NCI-H187 (cell line): ENCODE data around the gene CNTFR.
"Not testable (repeated sequence)": the region's sequence is repeated elsewhere in the genome, so short reads cannot be mapped to it uniquely, and the experiment has no call there.

ENCODE experiments used
- DNase-seq, 2 experiments: peaks; one replicate each; lab custom pipeline; 2025; lab: John Stamatoyannopoulos, UW

Gene CNTFR

DNA sequence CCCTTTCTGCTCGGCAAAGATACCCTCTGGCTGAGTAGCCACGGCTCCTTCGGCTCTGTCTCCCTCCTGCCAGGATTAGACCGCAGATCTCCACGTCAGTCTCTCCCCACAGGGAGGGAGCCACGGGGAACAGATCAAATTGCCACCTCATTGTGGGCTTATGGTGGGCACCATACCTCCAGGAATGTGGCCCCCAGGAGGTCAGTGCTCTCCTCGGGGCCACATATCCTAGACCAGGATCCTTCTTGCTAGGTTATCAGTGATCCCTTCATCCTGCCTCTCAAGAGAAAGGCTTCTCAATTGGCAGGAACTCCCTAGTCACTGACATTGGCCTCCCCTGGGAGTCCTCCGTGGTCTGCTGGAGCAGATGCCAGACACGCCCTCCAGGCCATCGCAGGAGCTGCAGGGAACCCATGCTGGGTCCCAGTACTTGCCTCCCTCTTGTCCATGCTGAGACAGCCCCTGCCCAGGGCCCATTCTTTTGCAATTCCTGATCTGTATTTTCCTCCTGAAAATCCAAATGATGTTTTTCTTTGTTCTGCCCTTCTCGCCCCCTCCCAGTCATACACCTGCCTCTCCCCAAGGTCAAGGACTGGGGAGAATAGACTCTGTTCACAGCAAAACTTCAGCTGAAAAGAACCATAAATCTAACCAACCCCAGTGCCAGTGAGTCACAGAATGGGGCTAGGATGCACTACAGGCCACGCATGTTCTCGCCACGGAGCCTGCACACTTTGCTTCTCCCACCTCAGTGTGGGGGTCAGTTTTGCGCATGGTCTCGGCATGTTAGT, 35.1 kb downstream of the CNTFR start:
- DNase-seq, result peak; percentile 34 to 50

DNA sequence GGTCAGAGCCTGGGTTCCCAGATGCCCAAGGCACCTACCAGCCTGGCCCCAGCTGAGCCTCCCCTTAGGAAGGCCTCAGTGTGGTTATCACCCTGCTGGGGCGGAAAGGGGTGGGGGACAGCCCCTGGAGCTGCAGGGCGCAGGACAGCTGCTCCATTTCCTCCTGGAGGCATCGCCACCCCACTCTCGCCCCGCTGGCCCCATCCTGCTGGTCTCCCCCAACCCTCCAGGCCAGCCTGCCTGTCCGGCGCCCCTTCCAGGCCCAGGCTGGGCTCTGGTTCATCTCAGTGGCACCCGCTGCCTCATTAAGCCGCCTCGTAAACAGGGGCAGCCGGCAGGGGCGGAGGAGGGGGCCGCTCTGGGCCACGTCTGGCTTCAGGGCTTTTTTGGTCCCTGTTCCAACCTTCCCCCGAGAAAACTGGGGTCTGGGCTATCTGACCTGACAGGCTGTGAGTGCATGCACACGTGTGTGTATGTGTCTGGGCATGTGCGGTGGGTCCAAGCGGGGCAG, 36.0 kb downstream of the CNTFR start:
- no peak for DNase-seq

DNA sequence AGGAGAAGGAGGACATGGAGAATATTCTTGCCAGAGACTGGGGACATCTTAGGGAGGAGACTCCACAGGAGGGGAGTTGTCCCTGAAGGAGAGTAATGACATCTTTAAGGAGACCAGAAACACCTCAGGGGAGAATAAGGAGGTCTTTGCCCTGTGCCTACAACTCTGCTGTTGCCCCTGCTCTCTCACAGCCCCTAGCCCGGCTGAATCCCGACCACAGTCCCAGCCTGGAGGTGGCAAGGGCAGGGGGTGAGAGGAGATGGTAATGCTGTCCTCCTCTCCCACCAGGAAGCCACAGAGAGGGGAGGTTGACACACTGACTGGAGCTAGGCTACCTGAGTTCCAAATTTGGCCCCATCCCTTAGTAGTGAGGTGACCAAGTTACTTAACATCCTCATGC, 36.5 kb downstream of the CNTFR start:
- no peak for DNase-seq

DNA sequence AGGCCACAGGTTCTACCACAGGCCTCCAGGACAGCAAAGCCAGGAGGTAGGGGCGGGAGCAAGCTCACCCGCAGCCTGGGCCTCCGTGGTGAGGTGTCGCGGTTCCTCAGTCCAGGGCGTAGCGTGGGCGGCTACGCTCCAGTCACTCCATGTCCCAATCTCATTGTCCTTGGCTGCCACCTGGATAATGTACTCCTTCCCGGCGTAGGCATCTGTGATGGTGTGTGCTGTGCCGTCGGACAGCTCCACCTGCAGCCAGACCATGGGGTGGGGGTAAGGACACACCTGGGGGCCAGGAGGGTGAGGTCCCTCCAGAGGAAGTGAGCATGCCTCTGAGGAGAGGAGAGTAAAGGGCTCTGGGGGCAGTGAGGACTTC, 36.9 kb downstream of the CNTFR start:
- no peak for DNase-seq

DNA sequence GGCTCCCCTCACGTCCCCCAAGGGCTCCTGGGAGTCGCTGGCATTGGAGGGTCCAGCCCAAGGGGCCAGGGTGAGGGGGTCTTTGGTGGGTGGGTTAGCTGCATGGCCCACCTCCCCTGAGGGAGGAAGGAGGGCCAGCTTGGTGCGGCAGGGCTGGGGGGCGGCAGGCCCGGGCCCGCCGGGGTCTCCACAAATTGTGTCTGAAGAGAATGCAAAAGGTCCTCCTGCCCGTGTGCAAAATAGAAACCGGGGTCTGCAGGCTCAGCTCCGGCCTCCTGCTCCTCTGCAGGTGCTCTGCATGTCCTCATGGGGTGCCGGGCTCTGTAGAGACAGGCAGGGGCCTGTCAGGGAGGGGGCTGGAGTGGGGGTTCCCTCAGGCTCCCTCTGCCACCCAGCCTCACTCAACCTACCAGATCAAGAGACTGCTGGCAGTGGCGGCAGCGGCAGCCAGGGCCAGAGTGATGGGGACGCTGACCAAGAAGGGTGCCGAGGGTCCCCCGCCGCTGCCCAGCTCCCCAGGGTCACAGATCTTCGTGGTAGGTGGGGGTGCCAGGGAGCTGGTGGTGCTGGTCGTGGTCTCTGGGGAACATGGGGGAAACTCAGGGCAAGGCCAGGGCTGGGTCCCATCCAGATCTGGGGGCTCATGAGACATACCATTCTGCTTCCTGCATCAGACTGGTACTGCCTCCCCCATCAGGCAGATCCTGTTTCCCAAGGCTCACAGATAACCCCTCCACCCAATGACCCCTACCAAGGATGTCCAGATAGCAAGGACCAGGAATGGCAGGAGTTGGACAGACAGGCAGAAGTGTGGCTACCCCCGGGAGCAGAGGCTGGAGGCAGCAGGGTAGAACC, 37.5 kb downstream of the CNTFR start:
- no peak for DNase-seq

DNA sequence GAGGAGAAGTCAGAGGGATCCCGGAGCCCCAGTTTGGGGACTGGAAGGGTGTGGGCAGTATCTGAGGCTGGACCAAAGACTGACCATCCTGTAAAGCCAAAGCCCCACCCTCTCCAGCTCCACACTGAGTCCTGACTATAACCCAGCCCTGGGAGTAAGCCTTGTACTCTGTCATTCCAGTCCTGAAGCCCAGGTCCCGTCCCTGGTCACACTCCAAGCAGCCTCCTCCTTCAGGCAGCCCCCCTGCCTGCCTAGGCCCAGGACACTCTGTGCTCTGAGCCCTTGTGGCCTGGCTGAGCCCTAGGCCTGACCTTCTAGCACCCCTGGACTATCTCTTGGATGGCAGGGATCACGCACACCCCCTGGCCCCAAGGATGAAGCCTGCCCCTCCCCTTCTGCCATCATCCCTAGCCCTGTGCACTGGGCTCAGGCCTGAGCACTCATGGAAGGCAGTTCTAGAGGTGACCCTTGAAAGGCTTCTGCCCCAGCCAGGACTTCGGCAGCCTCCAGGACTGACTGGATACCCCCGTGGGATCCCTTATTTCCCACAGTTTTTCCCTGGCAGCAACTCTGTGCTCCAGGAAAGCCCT, 38.7 kb downstream of the CNTFR start:
- no peak for DNase-seq

DNA sequence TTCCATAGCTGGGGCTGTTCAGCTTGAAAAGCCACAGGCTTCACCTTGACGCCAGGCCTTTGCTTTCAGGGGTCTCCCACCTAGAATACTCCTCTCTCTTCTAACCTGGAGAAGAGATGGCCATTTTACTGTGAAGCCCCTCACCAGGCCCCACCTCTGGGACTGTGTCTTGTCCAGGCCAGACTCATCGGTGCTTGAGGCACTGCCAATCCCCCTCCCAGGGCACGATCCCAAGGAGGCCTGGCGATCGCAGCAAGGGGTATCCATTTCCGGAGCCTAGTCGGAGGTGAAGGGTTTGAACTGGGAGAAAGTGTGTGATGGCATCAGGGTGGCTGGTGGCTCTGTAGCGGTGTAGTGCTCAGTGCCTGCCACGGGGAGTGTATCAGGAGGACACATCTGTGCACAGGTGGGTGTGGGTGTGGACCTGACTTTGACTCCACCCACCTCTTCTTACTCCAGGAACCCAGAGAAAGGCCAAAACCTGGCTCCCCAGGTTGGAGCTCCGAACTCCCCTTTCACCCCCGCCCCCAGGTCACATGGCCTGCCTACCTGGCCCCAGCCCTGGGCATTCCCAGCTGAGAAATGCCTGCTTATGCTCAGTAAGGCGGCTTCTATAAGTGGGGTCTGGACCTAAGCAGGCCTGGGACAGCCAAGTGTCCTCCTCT, 39.4 kb downstream of the CNTFR start:
- DNase-seq, result no peak

DNA sequence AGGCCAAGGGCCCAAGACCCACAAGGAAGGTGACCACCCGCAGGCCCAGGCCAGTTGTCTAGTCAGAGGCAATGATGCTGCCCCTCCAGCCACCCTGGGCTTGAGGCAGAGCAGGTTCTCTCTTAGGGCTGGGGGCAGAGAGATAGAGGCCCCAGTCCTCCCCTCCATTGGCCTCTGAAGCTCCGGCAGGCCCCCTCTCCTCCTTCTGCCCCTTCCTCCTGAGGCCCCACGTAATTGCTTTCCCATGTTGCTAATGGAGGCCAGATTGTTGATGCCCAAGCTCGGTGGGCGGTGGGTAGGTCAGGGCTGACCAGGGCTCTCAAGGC, 40.2 kb downstream of the CNTFR start:
- DNase-seq, result no peak

DNA sequence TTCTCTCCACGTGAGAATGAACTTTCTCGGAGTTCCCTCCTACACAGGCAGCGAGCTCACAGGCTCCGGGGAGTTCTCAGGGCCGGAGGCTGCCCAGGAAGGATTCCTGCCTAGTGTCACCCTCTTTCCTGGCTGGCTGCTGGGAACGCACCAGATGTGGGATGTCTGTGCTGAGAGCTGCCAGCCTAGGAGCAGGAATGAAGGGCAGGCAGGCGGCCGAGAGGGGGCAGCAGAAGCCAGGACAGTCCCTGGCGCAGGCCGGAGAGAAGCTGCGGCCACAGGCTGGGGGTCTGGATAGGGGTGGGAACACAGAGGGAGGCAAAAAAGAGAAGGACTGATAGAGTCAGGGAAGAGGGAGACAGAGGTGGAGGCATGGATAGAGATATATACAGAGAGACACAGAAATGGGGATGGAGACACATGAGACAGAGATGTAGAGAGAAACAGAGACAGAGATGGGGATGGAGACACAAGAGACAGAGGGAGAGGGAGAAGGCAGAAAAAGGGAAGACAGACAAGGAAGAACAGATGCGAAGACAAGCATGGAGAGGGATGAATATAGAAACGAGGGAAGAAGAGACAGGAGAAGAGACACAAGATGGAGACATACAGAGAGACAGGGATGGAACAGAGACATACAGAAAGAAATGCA, 41.4 kb downstream of the CNTFR start:
- no peak for DNase-seq

DNA sequence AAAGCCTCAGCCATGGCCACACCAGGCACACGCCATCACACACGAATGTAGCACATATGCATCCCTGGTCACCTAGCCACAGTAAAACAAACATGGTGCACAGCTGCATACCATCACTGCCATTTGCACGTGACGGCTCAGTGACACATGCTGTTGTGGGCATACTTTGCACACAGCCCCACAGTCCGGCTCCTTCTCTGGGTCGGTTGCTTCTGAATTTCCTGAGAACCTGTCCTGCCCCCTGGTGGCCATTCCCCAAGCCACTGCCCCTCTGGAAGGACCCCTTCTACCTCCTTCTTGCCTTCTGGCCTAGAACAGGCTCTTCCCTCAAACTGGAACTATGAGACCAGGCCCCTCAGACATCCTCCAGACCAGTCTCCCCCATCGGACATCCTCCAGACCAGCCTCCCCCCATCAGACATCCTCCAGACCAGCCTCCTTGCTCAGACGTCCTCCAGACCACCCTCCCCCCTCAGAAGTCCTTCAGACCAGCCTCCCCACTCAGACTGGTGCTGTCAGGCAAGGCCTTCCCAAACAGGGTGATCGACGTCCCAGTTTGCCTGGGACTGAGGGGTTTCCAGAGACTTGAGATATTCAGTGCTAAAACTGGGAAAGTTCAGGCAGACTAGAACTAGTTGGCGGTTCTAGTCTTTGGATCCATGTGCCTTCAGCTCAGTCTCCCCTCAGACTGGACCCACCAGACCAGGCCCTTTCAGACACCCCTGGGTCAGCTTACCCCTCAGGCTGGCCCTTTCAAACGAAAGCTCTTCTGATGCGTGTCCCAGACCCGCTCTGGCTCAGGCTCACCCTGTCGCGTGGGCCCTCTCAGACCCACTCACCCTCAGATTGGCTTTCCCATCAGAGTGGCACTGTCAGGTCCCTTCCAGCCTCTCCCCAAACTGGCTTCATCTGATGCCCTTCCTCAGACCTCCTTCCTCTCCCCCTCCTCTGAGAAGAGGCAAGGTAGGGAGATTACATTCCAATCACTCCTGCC, 42.4 kb downstream of the CNTFR start:
- DNase-seq, result no peak

DNA sequence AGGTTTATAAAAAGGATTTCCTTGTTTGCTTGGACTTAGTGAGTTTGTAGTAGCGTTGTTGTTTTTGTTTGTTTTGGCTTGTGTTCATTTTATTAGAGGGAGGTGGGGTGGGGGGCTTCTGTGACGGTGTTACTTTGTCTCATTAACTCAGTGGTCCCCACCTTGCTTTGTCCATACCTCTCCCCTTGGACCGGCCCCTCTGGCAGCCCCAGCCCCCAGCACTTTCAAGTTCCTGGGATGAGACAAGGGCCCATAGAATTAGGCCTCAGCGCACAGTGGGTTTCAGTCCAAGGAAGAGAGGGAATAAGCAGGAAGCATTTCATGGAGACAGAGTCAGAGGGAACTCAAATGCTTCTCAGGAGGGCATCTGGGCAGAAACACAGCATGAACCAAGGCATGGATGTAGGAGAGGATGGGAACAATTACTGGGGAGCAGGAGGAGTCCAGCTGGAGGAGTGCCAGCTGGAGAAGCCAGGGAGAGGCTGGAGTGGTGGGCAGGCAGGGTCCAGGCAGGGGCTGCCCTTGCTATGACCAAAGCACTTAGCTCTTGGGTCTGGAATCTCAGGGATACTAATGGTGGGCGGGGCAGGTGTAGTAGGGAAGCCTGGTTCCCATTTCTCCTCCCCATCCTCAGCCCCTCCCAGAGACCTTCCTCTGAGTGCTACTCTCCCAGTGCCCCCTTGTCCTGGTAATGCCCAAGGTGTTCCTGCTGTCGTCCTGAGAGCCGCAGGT, 43.3 kb downstream of the CNTFR start:
- no peak for DNase-seq

DNA sequence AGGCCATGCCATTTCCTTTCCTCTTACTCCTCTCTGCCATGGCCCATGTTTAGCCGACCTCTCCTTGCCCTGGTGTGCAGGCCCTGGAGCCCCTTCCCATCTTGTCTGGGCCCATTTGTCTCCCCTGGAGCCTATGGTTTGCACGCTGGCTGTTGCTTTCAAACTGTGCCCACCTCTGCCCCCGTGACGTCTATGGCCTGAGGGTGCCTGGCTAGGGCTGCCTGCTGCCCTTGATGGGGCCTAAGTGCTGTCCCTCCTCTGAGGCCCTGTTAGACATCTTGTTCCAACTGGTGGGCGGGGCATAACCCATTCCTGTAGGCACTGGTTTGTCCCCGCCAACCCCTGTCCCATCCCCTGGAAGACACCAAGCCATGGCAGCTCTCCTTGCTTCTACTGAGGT, 44.0 kb downstream of the CNTFR start:
- no peak for DNase-seq

DNA sequence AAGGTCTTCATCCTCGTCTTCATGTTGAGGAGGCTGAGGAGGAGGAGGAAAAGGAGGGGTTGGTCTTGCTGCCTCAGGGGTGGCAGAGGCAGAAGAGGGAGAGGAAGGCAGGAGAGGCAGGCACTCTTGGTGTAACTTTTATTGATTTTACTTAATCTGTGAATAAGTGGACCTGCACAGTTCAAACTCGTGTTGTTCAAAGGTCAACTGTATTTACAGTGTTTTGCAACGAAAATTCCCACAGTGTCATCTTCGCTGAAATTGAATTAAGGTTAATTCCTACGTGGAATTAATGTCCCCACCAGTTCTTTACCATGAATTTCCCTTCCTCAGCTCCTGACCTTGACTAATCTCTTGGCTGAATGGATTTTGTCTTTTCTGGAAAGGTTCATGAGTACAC, 45.5 kb downstream of the CNTFR start:
- no peak for DNase-seq

DNA sequence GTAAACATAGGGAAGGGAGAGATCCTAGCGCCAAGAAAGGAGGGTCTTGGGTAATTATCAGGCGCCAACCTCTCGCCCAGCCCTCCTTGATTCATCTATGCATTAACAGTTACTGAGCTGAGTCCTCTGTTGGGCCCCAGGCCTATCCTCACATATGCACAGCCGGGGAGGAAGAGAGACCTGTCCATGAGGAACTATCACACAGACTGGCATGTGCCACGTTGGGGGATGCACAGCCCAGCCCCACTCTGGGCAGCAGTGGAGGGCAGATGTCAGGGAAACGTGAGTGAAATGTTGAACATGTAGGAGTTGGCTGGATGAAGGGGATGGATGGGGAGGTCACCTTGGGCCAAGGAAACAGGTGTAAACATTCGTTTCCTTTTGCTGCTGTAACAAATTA, 48.0 kb downstream of the CNTFR start:
- no peak for DNase-seq

DNA sequence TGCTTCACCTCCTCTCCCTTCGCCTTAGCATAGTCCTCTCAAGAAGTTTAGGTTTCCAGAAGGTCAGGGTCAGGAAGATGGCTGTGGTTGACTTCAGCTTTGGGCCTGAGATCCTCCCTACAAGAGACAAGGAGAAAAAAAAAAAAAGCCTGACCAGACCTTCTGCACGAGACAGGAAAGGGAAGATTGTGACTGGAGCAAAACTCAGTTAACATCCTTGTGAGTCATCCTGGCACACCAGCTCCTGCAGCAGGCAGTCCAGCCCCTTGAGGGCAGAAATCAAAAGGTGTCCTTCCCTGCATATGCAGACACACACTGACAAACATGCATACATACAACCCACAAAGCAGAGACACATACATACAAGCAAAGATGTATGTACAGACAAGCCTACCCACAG, 48.7 kb downstream of the CNTFR start:
- no peak for DNase-seq

DNA sequence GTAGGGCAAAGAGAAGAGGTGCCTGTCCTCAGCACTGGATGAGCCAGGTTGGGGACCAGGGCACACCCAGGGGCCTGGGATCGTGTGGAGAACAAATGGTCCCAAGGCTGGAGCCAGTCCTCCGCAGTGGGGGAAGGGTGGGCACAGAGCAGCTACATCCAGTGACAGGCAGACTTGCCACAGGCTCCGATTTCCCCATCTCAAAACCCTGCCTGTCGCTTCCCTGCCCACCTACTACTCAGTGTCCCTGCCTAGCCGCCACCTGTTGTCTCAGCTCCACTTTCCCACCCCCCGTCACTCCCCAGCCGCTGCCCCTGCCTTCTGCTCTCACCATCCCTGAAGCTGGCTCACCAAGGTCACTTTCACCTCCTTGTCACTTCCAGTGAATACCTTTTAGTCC, 52.8 kb downstream of the CNTFR start:
- DNase-seq, result no peak

DNA sequence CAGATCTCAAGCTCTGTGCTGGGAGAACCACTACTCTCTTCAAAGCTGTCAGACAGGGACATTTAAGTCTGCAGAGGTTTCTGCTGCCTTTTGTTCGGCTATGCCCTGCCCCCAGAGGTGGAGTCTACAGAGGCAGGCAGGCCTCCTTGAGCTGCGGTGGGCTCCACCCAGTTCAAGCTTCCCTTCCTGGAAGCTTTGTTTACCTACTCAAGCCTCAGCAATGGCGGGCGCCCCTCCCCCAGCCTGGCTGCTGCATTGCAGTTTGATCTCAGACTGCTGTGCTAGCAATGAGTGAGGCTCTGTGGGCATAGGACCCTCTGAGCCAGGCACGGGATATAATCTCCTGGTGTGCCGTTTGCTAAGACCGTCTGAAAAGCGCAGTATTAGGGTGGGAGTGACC, 57.5 kb downstream of the CNTFR start:
- DNase-seq, result not testable (repeated sequence)

DNA sequence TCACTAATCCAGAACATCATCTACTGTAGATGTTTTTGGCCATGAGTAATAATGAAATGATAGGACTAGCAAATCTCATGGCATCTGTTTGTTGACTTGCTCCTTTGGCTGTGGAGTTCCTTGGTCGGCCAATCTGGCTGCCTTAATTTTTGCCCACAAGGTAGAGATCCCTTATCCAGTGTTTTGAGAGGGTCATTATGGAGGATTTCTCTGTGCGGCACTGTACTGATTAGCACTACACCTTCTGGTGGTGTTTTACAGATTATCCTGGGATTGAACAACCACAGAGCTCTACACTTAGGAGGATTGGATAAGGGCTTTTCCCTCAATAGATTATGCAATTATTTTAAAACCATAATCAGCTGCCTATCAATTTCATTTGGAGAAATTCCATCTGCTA, 63.5 kb downstream of the CNTFR start:
- no peak for DNase-seq

DNA sequence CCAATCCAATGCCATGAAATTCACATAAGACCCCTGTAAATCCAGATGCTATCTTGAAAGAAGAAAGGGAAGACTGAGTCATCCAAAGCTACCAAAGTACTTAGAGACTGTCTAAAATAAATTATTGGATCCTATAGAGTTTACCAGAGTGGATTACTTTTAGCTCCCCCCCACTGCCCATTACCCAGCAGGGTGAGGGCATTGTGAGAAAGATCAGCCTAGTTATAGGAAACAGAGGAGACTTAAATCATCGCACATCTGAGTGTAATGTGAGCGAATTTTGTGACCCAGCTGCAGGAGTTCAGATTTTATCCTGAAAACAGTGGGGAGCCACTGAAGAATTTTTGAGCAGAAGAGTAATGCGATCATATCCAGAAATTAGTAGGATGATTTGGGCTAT, 65.2 kb downstream of the CNTFR start:
- DNase-seq, result no peak
